Hematopoietic multipotent progenitor cell treated with erythropoietin and hydrocortisone succinate and interleukin-3 and kit ligand, for 4 days (in vitro differentiated cells): ENCODE measurements around the gene STMN3.

Experiments
- DNase-seq: peaks from one replicate; pipeline ENCODE4 v3.0.0-alpha.2; 2015

STMN3 gene

DNA sequence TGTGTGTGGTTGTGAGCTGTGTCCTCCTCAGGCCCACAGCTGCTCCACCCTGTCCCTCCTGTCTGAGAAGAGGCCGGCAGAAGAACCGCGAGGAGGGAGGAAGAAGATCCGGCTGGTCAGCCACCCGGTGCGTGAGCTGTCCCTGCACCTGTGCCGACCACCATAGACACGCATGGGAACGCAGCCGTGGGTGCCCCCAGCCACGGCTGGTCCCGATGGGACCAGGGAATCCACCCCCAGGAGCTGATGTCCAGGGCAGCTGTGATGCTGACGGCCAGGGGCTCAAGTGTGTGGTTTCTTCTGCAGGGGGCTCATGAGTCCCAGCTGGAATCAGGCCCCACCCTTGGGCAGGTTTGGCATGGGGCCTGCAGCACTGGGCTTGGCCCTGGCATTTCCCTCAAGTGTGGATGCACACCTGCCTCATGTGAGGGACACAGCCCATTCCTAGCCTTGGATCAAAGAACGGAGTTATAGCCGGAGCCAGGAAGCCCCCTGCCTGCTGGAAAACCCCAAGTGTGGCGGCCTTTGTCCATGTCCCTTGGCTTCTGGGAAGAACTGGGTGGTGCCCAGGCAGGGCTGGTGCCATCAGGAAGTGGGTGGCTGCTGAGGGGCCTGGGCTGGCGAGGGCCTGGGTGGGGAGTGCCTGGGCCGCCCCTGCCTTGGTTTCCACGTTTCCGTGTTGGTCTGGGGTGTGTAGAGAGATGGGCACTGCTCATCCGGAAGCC lies 38.6 kb upstream of the STMN3 start:
- DNase-seq, result no peak

GRCh38 chr20:63690898-63691710 lies 37.9 kb upstream of the STMN3 start:
- DNase-seq, result no peak

DNA sequence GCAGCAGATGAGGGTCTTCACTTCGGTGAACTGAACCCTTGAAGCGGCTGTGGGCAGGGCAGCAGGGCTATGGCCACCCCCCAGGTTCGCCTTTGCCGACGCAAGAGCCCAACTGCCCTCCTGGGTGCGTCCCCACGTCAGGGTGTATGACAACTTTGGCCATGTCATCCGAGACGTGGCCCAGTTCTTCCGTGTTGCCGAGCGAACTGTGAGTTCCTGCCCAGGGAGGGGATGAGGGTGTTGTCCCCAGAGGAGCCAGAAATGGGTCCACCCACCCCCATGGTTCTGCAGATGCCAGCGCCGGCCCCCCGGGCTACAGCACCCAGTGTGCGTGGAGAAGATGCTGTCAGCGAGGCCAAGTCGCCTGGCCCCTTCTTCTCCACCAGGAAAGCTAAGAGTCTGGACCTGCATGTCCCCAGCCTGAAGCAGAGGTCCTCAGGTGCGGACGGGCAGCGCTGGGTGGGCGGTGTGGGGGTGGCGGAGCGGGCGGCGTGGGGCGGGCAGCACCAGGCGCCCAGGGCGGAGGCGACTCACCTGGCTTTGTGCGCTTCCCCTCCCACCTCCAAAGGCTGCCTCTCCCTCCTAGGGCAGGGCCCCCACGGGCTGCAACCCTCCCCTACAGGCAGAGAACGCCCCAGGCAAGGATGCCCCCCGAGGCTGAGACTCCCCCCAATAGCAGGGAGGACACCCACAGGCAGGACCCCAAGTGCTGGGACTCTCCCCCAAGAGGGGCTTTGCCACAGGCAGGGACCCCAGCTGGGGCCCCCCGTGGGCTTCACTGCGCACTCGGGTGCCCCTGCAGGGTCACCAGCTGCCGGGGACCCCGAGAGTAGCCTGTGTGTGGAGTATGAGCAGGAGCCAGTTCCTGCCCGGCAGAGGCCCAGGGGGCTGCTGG lies 37.0 kb upstream of the STMN3 start:
- DNase-seq, result no peak

DNA sequence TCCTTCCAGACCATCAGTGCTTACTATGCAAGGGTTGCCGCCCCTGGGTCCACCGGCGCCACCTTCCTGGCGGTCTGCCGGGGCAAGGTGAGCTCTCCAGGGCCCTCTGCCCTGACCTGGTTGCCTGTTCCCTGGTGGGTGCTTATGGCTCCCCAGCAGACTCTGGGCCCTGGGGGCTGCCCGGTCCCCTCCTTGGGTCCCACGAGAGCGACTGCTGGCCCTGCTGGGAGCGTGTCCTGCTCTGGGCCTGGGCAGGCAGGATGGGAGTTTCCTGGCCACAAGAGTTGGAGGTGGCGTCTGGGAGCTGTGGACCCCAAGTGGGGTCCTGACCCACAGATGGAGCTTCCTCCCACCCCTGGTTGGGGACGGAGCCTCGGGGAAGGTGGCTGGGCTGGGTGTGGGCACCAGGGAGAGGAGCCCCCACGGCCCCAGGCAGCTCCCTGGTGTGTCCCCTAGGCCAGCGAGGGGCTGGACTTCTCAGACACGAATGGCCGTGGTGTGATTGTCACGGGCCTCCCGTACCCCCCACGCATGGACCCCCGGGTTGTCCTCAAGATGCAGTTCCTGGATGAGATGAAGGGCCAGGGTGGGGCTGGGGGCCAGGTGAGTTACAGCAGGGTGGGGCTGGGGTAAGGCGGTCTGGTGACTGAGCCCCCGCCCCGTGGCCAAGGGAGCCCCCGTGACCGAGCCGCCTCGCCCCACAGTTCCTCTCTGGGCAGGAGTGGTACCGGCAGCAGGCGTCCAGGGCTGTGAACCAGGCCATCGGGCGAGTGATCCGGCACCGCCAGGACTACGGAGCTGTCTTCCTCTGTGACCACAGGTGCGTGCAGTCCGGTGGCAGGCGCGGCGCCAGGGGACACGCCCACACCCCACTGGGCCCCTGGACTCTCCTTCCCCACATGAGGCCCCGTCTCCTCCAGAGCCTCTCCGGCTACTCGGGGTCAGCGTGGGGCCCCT lies 36.1 kb upstream of the STMN3 start:
- DNase-seq, result no peak

DNA sequence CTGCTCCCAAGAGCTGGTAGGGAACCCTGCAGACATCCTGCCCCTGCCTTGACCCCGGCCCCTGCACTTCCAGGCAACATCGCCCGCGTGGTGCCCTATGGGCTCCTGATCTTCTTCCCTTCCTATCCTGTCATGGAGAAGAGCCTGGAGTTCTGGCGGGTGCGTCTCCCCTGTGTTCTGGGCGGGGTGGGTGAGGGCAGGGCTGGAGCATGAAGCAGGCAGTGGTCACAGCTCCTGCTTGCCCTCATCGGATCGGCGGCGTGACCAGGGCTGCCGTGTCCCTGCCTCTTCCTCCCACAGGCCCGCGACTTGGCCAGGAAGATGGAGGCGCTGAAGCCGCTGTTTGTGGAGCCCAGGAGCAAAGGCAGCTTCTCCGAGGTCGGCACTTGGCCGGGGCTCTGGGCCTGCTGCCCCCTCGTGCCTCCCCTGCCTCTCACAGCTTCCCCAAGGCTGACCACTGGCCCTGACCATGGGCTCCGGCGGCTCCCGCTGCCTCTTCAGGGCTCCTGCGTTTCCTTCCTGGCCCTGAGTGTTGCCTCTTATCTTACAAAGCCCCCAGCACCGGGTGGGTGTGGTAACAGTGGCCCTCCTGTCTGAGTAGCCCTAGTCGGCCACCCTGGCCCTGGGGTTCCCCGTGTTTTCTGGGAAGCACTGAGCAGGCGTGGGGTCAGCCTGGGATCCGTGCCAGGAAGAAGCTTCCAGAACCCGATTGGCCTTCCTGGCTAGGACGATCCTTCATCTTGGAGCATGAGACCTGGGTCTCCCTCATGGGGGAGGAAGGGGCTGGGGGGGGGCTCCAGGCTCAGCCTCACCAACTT lies 35.2 kb upstream of the STMN3 start:
- no peak for DNase-seq

DNA sequence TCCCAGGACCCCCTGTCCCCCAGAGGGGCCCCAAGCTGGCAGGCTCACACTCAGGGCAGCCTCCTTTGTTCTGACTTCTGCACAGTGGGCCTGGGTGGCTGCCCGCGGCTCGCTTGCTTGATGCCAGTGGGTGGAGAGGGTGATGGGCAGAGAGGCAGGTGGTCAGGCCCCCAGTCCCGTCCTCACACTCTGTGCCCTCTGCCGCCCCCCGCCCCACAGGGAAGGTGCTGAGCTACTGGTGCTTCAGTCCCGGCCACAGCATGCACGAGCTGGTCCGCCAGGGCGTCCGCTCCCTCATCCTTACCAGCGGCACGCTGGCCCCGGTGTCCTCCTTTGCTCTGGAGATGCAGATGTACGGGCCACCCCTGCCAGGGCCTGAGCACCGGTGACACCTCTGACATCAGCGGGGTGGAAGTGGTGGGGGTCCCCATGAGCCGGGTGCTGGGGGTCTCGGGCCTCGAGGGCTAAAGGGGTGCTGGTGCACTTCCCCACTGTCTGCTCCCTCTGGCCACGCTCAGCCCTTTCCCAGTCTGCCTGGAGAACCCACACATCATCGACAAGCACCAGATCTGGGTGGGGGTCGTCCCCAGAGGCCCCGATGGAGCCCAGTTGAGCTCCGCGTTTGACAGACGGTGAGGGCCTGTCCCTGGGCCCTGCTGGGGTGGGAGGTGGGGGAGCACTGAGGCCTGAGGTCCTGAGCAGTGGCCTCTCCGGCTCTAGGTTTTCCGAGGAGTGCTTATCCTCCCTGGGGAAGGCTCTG lies 34.4 kb upstream of the STMN3 start:
- DNase-seq, result no peak

DNA sequence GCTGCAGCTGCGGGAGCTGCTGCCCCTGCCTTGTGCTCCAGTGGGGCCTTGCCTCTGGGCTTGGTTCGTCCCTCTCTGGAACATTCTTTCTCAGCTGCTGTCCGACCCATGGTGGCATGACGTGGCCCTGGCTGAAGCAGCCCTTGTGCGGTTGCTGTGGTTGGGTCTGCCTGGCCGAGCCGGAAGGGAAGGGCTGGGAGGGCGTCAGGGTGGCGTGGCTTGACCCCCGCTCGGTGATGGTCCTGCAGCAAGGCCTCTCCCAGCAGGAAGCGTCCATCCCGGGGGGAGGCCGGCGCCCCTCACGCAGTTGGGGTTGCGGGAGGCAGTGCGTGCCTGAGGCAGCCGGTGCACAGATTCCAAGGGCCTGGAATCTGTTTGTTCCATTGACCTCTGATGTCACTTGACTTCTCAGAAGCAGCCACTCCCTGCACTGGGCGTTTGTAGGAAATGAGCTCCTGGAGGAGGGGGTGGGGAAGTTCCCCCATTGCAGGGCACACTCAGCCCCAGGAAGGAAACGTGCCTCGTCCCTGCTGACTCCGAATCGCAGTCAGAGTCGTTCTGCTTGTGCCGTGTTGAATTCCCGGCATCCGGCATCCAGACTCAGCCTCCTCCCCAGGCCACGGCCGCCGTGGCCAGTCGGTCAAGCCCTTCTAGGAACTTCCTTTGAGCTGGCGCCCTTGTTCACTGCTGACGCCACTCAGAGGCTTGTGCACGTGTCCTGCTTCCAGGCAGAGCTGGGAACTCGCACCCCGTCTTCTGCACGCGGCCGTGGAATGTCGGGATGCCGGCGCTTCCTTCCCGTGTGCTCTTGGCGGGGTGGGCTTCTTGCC lies 33.5 kb upstream of the STMN3 start:
- peak; percentile 82 for DNase-seq

GRCh38 chr20:63686094-63686491 lies 32.9 kb upstream of the STMN3 start:
- no peak for DNase-seq

DNA sequence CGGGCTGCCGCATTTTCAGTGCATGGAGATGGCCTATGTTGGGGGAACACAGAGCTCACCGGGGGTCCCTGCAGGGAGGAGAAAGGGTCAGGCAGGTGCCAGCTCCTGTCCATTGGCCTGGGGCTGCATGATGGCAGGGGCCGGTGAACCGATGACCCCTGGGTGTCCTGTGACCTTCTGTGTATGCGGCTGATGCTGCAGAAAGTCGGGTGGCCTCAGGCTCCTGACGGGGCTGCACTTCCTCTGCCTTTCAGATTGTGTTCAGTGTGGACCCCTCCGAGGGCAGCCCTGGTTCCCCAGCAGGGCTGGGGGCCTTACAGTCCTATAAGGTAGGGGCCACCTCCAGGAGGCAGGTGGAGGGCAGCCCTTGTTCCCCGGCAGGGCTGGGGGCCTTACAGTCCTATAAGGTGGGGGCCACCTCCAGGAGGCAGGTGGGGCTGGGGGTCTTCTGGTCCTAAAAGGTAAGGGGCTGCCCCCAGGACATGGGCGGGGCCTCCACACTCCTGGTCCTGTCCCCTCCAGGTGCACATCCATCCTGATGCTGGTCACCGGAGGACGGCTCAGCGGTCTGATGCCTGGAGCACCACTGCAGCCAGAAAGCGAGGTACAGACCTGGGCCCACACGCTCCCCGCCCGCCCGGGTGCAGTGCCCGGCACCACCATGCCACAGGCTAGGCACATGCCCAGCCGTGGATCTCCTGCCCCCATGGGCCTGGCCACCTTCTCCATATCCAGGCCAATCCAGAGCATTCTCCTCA lies 32.2 kb upstream of the STMN3 start:
- DNase-seq, result no peak

DNA sequence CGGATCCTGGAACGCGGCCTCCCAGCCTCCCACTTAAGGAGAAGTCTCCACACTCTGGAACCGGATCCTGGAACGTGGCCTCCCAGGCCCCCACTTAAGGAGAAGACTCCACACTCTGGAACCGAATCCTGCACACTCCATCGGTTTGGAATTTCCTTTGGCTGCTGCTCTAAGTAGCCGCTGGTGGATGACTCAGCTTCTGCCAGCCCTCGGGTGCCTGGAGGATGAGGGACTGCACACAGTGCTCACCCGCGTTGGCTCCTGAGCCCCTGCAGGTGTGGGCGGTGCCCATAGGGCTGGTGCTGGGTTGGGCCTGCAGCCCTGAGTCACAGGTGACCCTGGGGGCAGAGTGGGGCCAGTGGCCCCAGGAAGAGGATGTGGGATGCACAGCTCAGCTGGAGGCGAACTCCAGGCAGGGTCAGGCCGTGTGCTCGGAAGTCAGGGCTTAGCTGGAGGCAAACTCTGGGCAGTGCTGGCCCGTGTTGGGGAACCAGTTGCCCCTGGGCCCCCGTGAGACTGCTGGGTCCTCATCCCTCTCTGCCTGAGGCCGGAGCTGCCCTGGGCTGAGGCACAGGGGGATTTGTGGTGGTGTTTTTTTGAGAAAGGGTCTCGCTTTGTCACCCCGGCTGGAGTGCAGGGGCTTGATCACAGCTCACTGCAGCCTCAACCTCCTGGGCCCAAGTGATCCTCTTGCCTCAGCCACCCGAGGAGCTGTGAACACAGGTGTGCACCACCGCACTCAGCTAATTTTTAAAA lies 29.3 kb upstream of the STMN3 start:
- no peak for DNase-seq

DNA sequence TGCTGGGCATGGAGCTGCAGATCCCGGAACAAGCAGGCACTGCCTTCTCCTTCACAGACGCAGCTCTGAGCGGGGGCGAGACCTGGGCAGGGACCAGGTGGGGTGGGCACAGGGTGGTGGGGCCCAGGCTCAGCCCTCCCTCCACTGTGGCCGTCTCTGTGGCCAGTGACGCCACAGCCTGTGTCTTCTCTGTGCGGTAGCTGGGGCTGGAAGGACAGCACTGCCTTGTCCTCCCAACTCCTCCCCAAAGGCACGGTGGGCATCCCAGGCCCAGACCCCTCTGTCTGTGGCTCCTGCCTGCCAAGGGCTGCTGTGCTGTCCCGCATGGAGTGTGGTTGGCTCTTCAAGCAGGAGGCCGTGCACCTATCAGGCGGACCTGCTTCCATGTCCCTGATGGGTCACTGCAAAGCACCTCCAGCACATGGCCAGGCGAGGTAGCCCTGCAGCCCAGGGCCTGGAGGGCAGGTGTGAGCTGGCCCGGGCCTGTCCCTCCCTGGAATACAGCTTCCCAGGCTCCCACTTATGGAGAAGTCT lies 28.5 kb upstream of the STMN3 start:
- no peak for DNase-seq

- no peak for DNase-seq
Observed at GRCh38 chr20:63680857-63681608, 27.8 kb upstream of the STMN3 start.

DNA sequence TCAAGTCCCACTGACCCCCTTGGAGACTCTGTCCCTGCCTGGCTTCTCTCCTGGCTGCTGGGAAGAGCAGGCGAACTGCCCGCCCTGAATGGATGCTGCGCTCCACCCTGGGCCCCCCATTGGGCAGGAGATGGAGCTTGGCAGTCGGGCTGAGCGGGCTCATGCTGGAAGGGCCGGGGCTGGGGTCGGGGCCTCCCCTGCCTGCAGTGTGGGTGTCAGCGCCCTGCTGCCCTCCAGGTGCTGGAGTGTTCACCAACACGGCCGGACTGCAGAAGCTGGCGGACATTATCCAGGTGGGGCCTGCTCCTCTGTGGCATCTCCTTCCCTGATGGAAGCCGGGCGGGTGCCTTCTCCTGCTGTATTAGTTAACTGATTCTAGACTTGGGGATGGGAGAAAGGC lies 27.2 kb upstream of the STMN3 start:
- DNase-seq, result no peak

GRCh38 chr20:63679799-63680305 lies 26.6 kb upstream of the STMN3 start:
- DNase-seq, result no peak

GRCh38 chr20:63678667-63679465 lies 25.6 kb upstream of the STMN3 start:
- DNase-seq, result no peak

DNA sequence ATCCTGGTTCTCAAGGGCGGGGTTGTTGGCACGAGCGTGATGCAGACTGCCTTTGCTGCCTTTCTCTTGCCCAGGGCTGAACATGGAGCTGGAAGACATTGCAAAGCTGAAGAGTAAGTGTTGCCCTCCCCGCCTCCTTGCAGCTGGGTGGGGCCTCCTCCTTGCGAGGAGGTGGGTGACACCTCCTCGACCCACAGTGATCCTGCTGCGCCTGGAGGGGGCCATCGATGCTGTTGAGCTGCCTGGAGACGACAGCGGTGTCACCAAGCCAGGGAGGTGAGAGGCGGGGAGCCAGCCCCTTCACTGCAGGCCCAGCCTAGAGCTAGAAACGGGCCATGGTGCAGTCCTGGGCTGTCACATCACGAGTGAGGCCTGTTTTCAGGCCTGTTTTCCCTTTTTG lies 24.8 kb upstream of the STMN3 start:
- no peak for DNase-seq
